ENCODE data around the gene KANSL1L.

The KANSL1L gene

DNA sequence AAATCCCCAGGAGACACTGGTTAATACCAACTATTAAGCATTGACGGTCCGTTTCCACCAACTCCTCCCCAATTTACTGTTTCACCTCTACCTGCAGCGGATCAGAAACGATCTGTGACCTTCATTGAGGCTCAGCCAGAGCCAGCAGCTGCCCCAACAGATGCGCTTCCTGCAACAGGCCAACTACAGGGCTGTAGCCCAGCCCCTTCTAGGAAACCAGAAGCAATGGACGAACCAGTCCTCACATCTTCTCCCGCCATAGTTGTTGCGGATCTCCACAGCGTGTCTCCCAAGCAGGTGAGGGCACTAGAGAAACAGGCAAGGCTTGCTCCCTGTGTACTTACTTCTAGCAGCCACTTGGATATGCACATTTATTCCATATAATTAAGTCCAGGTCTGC is 177.2 kb downstream of the KANSL1L start:
- no peak for DNase-seq
- Mint-ChIP-seq H3K27me3 (ENCODE audit: low read depth, poor library complexity) (peaks cover 12% of the 10 kb centered on the region), H3K4me3 (no peak overlapping the region), H3K27ac (no peak overlapping the region), H3K4me1 (no peaks in the 10 kb centered on the region), H3K9me3 (no peaks in the 10 kb centered on the region), H3K36me3 (ENCODE audit: low read depth) (no peaks in the 10 kb centered on the region)
- TF ChIP-seq, protein P1, sequence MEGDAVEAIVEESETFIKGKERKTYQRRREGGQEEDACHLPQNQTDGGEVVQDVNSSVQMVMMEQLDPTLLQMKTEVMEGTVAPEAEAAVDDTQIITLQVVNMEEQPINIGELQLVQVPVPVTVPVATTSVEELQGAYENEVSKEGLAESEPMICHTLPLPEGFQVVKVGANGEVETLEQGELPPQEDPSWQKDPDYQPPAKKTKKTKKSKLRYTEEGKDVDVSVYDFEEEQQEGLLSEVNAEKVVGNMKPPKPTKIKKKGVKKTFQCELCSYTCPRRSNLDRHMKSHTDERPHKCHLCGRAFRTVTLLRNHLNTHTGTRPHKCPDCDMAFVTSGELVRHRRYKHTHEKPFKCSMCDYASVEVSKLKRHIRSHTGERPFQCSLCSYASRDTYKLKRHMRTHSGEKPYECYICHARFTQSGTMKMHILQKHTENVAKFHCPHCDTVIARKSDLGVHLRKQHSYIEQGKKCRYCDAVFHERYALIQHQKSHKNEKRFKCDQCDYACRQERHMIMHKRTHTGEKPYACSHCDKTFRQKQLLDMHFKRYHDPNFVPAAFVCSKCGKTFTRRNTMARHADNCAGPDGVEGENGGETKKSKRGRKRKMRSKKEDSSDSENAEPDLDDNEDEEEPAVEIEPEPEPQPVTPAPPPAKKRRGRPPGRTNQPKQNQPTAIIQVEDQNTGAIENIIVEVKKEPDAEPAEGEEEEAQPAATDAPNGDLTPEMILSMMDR (IDR thresholded peaks at IDR 0.05) = no peak

DNA sequence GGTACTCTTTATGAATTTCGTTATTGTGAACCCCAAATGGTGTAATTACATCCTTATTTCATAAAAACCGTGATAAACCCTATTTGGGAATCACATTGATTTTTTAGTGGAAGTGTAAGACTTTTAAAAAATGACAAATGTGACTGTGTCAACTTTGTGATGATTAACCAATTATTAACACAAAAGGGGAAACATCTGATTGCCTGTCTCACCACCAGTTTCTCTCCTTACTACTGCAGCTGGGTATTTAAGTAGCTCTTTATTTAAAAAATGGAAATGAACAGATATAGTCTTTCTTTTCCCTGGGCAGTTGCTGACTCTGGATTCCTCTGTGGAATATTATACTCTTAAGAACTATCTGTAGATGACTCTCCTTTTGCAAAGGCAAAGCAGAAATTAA is 180.4 kb downstream of the KANSL1L start:
- Mint-ChIP-seq H3K4me3 (no peak overlapping the region), H3K4me1 (no peaks in the 10 kb centered on the region), H3K36me3 (ENCODE audit: low read depth) (no peaks in the 10 kb centered on the region), H3K9me3 (no peaks in the 10 kb centered on the region), H3K27me3 (ENCODE audit: low read depth, poor library complexity) (no peaks in the 10 kb centered on the region), H3K27ac (no peak overlapping the region)
- DNase-seq = no peak
- TF ChIP-seq, protein P1 (IDR thresholded peaks at IDR 0.05) = no peak

DNA sequence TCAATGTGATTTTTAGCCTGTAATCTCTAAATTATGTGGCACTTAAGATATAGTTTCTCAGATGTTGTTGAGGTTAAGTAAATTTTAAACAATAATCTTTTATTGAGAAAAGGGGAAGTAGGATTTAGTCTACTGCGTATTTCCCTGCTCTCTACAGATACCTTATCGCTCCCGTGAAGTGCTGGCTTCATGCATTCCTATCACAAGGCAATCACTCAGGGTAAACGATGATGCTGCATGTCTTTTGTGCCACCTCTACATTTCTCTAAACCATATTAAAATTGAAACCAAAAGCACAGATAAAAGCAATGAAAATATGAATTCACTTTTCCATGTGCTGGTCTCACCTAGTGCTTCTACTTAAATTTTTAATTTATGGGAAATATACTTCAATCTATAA is 183.2 kb downstream of the KANSL1L start:
- no peaks in the 10 kb centered on the region for H3K9me3 Mint-ChIP-seq
- no peak for DNase-seq

DNA sequence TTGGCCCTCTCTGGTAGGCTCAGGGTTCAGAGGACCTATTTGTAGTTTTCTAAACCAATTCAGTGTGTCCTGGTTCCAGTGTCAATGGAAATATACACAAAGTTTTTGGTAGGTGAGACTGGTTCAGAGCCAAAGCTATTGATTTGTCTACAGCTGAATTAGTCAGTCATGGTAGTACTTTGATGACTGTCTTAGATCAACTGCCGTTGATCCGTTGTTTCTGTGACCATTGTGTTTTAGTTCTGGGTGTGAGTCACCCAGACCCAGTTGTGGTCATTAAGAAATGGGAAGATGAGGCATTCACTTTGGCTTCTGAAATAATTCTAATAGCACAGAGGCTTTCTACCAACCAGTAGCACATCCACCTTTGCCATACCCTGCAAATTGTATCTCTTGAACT is 184.8 kb downstream of the KANSL1L start:
- H3K4me3 Mint-ChIP-seq = no peak overlapping the region
- H3K4me1 Mint-ChIP-seq = no peaks in the 10 kb centered on the region
- DNase-seq = no peak

More for the DNA sequence above, 183.2 kb downstream of the KANSL1L start:
- Mint-ChIP-seq H3K4me3 (no peak overlapping the region), H3K27me3 (ENCODE audit: low read depth, poor library complexity) (no peaks in the 10 kb centered on the region), H3K4me1 (no peaks in the 10 kb centered on the region), H3K36me3 (ENCODE audit: low read depth) (no peaks in the 10 kb centered on the region), H3K27ac (no peak overlapping the region)
- TF ChIP-seq, protein P1 (IDR thresholded peaks at IDR 0.05) = no peak

DNA sequence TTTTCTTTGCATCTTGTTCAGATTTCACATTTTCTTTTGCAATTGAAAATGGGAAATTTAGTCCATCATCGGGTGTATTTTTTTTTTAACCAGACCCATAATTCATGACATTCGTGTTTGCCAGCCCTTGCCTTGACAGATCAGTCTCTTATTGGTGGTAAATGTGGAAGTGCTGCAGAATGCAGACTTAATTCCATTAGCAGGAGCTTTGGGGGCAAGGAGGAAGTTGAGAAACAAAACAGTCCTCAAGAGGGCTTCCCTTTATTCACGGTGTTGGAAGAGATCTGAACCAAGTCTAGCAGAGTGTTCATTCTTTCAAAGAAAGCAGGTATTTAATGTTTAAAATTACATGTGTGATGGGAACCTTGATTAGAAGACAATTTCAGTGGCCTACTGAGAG is 185.3 kb downstream of the KANSL1L start:
- H3K36me3 Mint-ChIP-seq (ENCODE audit: low read depth) = no peaks in the 10 kb centered on the region
- H3K4me3 Mint-ChIP-seq = no peak overlapping the region
- DNase-seq = no peak
- H3K4me1 Mint-ChIP-seq = no peaks in the 10 kb centered on the region
- H3K27me3 Mint-ChIP-seq (ENCODE audit: low read depth, poor library complexity) = no peaks in the 10 kb centered on the region
- TF ChIP-seq, protein P1 (IDR thresholded peaks at IDR 0.05) = no peak
- H3K9me3 Mint-ChIP-seq = no peaks in the 10 kb centered on the region
- no peak overlapping the region for H3K27ac Mint-ChIP-seq

More for the DNA sequence above, 184.8 kb downstream of the KANSL1L start:
- TF ChIP-seq, protein P1 (IDR thresholded peaks at IDR 0.05) = no peak
- Mint-ChIP-seq H3K27ac (no peak overlapping the region), H3K36me3 (ENCODE audit: low read depth) (no peaks in the 10 kb centered on the region), H3K9me3 (no peaks in the 10 kb centered on the region), H3K27me3 (ENCODE audit: low read depth, poor library complexity) (no peaks in the 10 kb centered on the region)

DNA sequence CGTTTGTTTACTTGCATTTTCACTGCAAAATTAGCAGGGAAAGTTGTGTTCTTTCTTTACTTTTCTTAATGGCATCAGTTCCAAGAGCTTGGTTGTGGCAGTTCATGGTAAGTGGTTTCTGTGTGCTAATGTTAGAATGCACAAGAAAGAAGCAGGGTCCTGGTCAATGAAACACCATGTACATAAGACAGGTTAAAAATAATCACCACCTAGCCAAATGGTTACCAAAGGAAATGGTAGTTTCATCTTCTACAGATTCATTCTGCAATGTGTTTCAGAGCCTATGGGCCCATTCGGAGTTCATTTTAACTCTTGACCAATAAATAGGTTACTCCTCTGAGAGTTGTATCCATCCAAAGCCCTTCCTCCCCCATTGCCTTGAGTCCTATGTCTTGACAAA is 186.9 kb downstream of the KANSL1L start:
- H3K4me1 Mint-ChIP-seq = no peaks in the 10 kb centered on the region
- H3K27ac Mint-ChIP-seq = no peak overlapping the region
- no peak for DNase-seq
- H3K27me3 Mint-ChIP-seq (ENCODE audit: low read depth, poor library complexity) = no peaks in the 10 kb centered on the region
- H3K36me3 Mint-ChIP-seq (ENCODE audit: low read depth) = no peaks in the 10 kb centered on the region
- H3K9me3 Mint-ChIP-seq = no peaks in the 10 kb centered on the region
- no peak overlapping the region for H3K4me3 Mint-ChIP-seq
- TF ChIP-seq, protein P1 (IDR thresholded peaks at IDR 0.05) = no peak

All from nephron progenitor cell (in vitro differentiated cells).